HUES6 (cell line): ENCODE measurements around the gene TNC.

Source experiments
- H3K27ac ChIP-seq: 2 replicates; pipeline ENCODE4 v1.7.0; 2013; ENCODE audit warnings: low read depth, mild to moderate bottlenecking, low read length, inconsistent platforms
- H3K27me3 ChIP-seq: 2 replicates; pipeline ENCODE4 v1.6.1; 2013; ENCODE audit warnings: low read length; ENCODE audit not compliant: control insufficient read depth, insufficient read depth
- H3K36me3 ChIP-seq: 2 replicates; pipeline ENCODE4 v1.6.1; 2013; ENCODE audit warnings: low read length; ENCODE audit not compliant: control insufficient read depth, insufficient read depth
- H3K4me1 ChIP-seq: 2 replicates; pipeline ENCODE4 v1.6.1; 2013; ENCODE audit warnings: low read length; ENCODE audit not compliant: control insufficient read depth, insufficient read depth
- H3K4me3 ChIP-seq: 2 replicates; pipeline ENCODE4 v1.5.1; 2013; ENCODE audit warnings: low read depth, low read length
- H3K9ac ChIP-seq: one replicate; pipeline ENCODE4 v1.6.1; 2013; ENCODE audit warnings: mild to moderate bottlenecking, low read length
- H3K9me3 ChIP-seq: 2 replicates; pipeline ENCODE4 v1.6.1; 2013; ENCODE audit warnings: low read depth, low read length; ENCODE audit not compliant: control insufficient read depth, insufficient read depth

The TNC gene

DNA sequence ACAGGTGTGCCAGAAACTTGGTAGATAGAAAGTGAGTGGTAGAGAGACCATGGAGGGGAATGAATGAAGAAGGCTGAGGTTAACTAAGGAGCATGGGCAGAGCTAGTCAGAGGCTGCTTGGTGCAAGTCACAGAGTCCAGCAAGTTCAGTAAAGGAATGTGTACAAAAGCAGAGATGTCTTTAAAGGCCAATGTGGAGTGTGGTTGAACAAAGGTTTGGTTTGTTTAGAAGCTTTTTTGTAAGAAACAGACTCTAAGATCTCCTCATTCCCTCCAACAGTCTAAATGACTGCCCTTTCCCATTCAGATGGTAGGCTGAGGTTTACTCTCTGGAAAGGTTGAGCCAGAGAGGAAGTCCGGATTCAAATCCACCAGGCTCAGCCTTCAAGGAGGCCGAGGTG is 84.2 kb downstream of the TNC start:
- Histone ChIP-seq H3K9me3 (no peaks in the 10 kb centered on the region), H3K36me3 (peaks cover 40% of the 10 kb centered on the region; the same call in 1 of the 2 replicates)

DNA sequence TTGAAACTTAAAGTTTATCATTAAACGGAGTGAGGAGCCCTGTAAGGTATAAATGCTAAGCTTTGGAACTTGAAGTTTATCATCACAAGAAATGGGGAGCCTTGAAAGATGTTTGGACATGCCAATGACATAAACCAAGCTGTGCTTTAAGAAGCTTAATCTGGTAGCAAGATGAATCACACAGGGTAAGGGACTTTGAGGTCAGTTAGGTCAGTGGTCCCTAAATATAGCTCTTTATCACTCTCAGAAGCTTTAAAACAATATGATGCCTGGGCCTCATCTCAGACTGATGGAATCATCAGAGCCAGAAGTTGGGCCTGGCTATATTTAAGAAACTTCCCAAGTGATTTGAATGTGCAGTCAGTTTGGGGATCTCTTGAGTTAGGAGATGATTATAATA is 85.7 kb downstream of the TNC start:
- Histone ChIP-seq H3K36me3 (peaks cover 34% of the 10 kb centered on the region; the same call in 1 of the 2 replicates), H3K27ac (no peak overlapping the region), H3K9me3 (no peaks in the 10 kb centered on the region), H3K9ac (no peak overlapping the region), H3K27me3 (no peaks in the 10 kb centered on the region), H3K4me1 (peaks cover 6% of the 10 kb centered on the region; the same call in 1 of the 2 replicates), H3K4me3 (no peak overlapping the region)

More for the DNA sequence above, 84.2 kb downstream of the TNC start:
- Histone ChIP-seq H3K9ac (no peak overlapping the region), H3K4me1 (no peaks in the 10 kb centered on the region), H3K27ac (no peak overlapping the region), H3K4me3 (no peak overlapping the region), H3K27me3 (no peaks in the 10 kb centered on the region)

DNA sequence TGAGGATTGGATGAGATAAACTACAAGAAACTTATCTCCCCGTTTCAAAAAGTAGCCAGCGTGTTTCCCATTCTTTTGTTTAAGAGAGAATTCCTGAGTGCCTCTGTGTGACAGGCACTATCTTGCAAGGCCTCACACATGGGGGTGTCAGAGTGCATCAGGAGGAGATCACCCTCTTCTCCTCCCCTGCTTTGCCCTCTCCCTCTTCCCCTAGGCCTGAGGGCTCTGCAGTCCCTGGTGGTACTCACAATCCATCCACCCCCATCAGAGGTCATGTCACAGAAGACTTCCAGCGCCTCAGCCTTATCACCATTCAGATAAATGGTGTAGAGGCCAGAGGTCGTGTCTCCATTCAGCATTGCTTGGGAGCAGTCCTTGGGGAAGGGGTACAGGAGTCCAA is 88.0 kb downstream of the TNC start:
- H3K27ac ChIP-seq, result no peak overlapping the region
- H3K9me3 ChIP-seq, result no peaks in the 10 kb centered on the region
- no peak overlapping the region for H3K4me3 ChIP-seq
- H3K9ac ChIP-seq, result no peak overlapping the region
- H3K36me3 ChIP-seq, result peaks cover 33% of the 10 kb centered on the region; the same call in 1 of the 2 replicates
- peaks cover 10% of the 10 kb centered on the region; the same call in 1 of the 2 replicates for H3K4me1 ChIP-seq
- no peaks in the 10 kb centered on the region for H3K27me3 ChIP-seq

DNA sequence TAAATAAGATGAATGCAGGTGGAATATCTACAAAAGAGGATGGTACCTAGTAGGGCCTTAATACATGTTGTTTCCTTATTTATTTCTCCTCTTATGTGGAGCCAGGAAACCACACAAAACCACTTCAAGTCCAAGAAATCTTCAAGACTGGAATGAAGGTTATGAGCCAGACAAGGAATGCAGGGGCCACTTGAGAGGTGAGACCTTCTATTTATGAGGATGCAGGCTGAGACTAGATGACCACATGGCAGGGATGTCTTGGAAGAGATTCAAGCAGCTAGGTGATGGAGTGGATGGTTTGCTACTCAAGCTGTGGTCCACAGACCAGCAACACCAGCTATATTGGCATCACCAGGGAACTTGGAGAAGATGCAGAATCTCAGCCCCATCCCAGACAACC is 92.2 kb downstream of the TNC start:
- H3K4me1 ChIP-seq, result peaks cover 10% of the 10 kb centered on the region; the same call in 1 of the 2 replicates
- no peak overlapping the region for H3K9ac ChIP-seq
- H3K27me3 ChIP-seq, result no peaks in the 10 kb centered on the region
- no peak overlapping the region for H3K4me3 ChIP-seq
- H3K36me3 ChIP-seq, result peaks cover 50% of the 10 kb centered on the region; the same call in 1 of the 2 replicates
- H3K9me3 ChIP-seq, result no peaks in the 10 kb centered on the region
- H3K27ac ChIP-seq, result no peak overlapping the region

DNA sequence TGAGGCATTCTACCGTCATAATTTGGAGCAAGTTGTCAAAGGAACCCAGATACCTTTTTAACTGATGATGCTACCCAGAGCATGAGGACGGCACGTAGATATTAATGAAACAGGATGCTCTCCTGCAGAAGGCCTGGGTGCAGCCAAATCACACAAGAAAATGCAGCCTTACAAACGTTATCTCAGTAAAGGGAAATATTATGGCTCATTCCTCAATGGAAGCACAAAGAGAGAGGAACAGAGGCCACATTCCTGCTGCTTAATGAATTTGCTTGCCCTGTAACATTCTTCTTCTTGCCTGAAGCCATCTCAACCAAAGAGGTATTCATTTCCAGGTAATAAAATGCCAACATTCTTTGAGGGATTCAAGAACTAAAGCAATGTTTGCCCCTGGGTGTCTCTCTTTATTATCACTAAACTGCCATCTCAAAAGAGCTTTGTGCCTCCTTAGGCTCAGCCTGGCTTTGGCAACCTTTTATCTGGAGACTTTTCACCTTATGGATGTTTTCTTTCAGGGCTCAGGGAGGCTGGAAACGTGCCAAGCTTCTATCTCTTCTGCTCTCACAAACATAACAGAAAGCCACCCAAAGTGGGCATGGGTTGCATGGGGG is 92.9 kb downstream of the TNC start:
- Histone ChIP-seq H3K4me1 (peaks cover 10% of the 10 kb centered on the region; the same call in 1 of the 2 replicates), H3K27me3 (no peaks in the 10 kb centered on the region), H3K9me3 (no peaks in the 10 kb centered on the region), H3K4me3 (no peak overlapping the region), H3K36me3 (peaks cover 51% of the 10 kb centered on the region; the same call in 1 of the 2 replicates), H3K9ac (no peak overlapping the region), H3K27ac (no peak overlapping the region)

DNA sequence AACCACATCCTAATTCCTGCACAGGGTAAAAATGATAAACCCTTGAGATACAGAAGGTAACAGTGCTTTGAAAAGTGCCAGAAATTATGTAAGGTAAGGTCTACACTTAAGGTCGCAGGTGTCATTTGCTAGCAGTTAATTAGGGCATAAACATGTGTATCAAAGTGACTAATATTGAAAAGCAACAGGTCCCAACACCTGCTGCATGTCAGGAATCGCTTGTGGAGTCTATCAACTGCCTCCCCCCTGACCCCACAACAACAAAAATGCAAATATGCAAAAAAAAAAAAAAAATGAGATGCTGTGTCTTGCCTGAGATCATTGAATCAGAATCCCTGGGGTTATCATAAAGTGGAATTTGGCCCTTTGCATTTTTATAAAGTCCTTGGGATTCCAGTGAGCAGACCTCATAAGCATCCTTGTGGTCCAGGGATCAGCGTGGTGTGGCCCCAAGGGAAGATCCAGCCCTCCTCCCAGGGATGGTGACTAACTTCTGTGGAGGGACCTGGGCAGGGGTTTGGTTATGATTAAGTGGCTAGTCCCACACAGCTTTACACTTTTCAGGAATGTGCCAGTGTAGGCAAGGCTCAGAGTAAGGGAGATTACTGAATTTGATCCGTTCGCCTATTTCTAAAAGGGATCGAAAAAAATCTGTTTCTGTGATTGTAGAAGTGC is 95.1 kb downstream of the TNC start:
- Histone ChIP-seq H3K9ac (no peak overlapping the region), H3K27ac (no peak overlapping the region), H3K4me1 (peaks cover 5% of the 10 kb centered on the region; the same call in 1 of the 2 replicates), H3K27me3 (no peaks in the 10 kb centered on the region), H3K4me3 (no peak overlapping the region), H3K9me3 (no peaks in the 10 kb centered on the region), H3K36me3 (peaks cover 47% of the 10 kb centered on the region; the same call in 1 of the 2 replicates)

DNA sequence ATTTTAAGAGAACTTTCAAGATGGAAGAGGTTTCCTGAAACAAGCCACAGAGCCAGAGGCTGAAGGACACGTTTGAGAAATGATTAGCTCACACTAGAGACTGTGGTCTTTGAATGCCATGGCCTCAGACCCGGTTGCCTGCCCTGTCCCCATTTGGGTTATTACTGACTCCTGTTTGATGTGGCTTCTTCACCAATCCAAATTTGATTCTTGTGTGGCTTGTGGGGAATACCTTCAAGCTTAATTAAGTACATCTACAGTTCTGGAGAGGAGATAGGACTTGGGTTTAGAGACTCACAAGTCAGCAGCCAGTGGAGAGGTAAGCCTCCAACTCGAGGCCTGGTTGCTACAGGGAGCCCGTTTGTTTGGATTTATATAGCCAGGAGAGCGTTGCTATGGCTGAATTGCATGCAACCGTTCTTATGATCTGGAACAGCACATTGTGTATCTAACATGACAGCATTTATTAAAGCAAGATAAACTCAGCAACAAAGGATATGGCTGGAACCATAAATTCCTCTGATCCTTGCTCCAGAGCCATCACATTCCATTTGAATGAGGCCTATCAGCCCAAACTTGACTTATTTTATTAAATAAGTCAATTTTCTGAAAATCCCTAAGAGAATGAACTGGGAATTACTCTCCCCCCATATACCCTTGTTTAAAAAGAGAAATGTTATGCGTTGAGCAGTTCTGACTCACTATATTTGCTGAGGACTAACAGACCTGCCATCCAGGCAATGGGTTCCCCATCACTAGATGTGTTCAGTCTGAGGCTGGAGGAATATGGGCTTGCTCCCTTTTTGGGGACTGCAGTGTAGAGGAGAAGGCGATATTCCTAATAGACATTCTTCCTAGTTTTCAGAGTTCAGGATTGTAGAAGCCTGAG is 99.2 kb downstream of the TNC start:
- Histone ChIP-seq H3K9ac (no peak overlapping the region), H3K4me1 (no peaks in the 10 kb centered on the region)

DNA sequence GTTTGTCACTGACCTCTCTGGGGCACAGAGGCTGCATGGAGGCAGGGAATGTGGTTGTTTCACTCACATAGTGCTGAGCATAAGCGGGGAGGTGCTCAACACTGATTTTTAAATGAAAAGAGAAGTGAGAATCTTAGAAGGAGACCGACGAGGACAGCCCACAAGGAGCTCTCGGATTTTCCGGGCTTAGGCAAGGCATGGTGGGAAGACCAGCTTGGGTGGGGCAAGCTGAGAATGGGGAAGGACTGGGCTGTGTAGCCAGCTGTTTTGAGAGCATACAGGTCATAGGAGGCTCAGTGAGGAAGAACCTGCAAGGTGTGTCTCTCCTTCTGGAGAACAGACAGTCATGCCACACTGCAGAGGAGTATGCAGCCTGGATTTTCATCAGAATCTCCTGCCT is 101.6 kb downstream of the TNC start:
- no peak overlapping the region for H3K9ac ChIP-seq
- H3K9me3 ChIP-seq, result no peaks in the 10 kb centered on the region
- H3K4me3 ChIP-seq, result no peak overlapping the region
- no peaks in the 10 kb centered on the region; the same call in 1 of the 2 replicates for H3K4me1 ChIP-seq
- peaks cover 4% of the 10 kb centered on the region; the same call in 1 of the 2 replicates for H3K36me3 ChIP-seq
- H3K27ac ChIP-seq, result no peak overlapping the region
- 0 out of 2 replicates have a peak, but pooled peaks cover 3% of the 10 kb centered on the region for H3K27me3 ChIP-seq

More for the DNA sequence above, 99.2 kb downstream of the TNC start:
- H3K36me3 ChIP-seq, result peaks cover 21% of the 10 kb centered on the region; the same call in 1 of the 2 replicates
- H3K27ac ChIP-seq, result no peak overlapping the region
- no peaks in the 10 kb centered on the region for H3K27me3 ChIP-seq
- H3K4me3 ChIP-seq, result no peak overlapping the region
- no peaks in the 10 kb centered on the region for H3K9me3 ChIP-seq

DNA sequence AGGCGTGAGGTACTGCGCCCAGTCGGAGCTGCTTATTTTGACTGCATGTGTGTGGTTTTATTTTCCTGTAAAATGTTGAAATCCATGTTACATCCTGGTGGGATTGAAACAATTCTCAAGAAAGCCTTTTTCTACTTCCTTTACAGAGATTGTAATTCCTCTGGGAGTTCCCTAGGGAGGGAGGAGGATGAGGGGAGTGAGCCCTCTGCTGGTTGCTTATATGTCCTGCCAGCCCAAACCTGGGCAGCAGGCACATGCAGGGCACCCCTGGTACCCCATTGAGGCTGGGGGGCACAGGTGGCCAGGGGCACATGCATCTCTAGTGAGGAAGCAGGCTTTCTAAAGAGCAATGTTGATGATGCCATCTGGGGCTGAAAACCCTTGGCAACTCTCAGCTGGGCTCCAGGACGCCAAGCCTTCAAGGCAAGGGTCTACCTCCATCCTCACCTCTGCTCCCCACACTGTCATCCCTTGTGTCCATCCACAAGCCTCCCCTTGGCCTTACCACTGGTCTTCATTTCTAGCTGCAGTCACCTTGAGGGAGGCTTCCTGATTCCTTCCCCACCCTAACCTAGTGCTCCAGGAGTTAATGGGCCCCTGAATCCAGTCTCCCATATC is 102.8 kb downstream of the TNC start:
- Histone ChIP-seq H3K4me1 (no peaks in the 10 kb centered on the region; the same call in 1 of the 2 replicates), H3K27ac (no peak overlapping the region), H3K36me3 (no peaks in the 10 kb centered on the region), H3K9me3 (no peaks in the 10 kb centered on the region), H3K27me3 (0 out of 2 replicates have a peak, but pooled peaks cover 3% of the 10 kb centered on the region), H3K9ac (no peak overlapping the region), H3K4me3 (no peak overlapping the region)

DNA sequence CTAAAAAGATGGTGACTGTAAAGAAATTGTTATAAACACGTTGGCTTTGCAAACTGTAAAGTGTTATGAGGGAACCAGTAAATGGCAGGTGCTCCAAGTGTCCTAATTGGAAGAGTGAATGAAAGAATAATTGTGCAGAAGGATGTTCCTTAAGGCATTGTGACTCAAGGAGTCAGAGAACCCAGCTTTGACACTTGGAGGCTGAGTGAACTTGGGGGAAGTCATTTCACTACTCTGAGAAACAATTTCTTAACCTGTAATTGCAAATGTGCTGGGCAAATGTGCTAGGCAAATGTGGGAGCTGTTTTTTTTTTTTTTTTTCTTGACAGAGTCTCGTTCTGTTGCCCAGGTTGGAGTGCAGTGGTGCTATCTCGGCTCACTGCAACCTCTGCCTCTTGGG is 103.5 kb downstream of the TNC start:
- Histone ChIP-seq H3K27ac (no peak overlapping the region), H3K4me3 (no peak overlapping the region), H3K9me3 (no peaks in the 10 kb centered on the region), H3K36me3 (no peaks in the 10 kb centered on the region), H3K9ac (no peak overlapping the region), H3K4me1 (no peaks in the 10 kb centered on the region; the same call in 1 of the 2 replicates), H3K27me3 (0 out of 2 replicates have a peak, but pooled peaks cover 3% of the 10 kb centered on the region)
